GM18517 (cell line): ENCODE measurements around the gene ZNF765.
A peak's percentile ranks its signal among the peaks of the same experiment; 100 is the strongest.
"Not testable (repeated sequence)": the region's sequence is repeated elsewhere in the genome, so short reads cannot be mapped to it uniquely, and the experiment has no call there.

Experiments
- ATAC-seq: cut with Tn5 transposase; IDR thresholded peaks from one replicate; pipeline ENCODE4 v1.9.1; 2021; ENCODE audit warnings: mild to moderate bottlenecking, moderate library complexity; ENCODE audit not compliant: unreplicated experiment

Gene ZNF765

DNA sequence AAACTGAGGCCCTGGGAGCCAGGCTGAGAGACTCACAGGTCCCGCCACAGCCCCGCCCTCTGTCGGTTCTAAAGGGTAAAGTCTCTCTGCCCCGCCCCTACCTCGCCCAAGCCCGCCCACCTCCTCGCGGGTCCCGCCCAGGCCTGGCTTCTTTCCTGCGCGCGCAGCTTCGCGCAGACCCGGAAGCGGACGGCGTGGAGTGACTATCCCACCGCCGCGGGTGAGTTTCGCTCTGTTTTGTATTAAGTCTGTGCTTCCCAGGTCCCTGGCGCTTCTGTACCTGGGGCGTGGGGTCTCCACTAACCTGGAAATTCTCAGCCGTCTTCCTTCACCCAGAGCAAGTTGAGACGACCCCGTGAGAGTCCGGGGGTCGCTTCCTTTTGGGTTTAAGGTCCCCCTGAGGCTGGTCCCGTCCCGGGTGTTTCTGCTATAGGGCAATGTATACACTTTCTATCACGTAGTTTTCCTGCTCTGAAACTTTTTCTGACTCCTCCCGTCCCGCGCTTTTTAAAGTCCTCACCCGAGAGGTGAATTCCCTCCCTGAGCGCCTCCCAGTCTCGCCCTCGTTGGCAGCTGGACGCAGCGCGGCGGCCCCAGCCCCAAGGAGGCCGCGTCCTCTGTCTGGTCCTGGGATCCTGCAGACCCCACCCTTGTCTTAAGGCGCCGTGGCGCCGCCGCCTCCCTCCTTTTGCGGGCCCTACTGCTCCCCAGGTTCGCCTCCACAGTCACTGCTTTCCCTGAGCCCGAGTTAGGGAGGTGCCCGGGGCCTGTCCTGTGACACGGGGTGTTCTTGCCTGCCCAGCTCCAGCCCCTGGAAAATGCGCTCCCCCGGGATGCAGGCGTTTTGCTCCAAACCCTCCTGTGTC lies at the start of gene ZNF765:
Gene ZNF765 (plus strand): TSS at position 176 of the 866 bp plus-strand sequence. CDS start 2,867 bp downstream, outside the sequence.
- ATAC-seq: peak; percentile 76

DNA sequence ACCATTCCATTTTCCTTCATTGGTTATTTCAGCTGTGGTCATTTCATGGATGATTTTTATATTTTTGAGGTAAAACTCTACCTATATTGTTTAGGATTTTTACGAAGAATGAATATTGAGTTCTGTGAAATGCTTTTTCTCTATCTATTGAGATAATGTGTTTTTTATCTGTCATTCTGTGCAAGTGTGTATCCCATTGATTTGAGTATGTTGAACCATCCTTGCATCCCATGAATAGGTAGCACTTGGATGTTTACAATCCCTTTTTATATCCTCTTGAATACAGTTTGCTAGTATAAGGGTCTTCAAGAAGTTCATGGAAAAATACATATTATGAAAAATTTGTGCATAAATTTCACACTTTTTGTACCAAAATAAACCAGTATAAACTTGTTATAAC lies 39.2 kb upstream of the ZNF765 start:
- ATAC-seq: no peak

DNA sequence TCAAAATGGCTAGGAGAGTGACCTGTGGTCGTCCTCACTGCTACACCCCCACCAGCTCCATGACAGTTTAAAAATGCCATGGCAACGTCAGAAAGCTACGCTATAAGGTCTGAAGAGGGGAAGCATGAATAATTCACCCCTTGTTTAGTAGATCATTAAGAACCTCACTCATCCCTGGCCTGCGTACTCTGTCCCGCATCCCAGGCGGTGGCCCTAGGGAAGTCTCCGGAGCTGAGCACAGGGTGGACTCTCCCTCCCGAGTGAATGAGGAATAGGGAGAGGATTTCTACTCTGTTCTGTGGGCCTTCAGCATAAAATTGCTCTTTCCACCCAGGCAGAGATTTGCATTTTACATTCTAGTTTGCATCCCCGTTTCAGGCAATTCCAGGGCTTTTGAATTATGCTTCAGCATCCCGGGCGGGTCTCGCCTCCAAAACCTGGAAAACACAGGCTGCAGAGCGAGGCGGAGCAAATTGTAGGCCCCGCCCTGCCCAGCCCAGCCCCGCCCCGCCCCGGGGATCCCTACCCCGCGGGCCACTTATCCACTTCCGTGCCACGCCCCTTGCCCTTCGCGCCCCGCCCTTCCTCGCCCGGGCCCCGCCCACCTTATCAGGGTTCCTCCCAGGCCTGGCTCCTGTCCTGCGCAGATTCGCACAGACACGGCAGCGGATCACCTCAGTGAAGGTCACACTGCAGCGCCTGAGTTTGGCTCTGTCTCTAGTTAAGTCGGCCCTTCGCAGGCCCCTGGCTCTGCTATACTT lies 36.9 kb upstream of the ZNF765 start:
- ATAC-seq: no peak

DNA sequence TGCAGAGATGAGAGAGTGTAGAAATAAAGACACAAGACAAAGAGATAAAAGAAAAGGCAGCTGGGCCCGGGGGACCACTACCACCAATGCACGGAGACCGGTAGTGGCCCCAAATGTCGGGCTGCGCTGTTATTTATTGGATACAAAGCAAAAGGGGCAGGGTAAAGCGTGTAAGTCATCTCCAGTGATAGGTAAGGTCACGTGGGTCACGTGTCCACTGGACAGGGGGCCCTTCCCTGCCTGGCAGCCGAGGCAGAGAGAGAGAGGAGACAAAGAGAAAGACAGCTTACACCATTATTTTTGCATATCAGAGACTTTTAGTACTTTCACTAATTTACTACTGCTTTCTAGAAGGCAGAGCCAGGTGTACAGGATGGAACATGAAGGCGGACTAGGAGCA lies 34.9 kb upstream of the ZNF765 start:
- not testable (repeated sequence) for ATAC-seq

DNA sequence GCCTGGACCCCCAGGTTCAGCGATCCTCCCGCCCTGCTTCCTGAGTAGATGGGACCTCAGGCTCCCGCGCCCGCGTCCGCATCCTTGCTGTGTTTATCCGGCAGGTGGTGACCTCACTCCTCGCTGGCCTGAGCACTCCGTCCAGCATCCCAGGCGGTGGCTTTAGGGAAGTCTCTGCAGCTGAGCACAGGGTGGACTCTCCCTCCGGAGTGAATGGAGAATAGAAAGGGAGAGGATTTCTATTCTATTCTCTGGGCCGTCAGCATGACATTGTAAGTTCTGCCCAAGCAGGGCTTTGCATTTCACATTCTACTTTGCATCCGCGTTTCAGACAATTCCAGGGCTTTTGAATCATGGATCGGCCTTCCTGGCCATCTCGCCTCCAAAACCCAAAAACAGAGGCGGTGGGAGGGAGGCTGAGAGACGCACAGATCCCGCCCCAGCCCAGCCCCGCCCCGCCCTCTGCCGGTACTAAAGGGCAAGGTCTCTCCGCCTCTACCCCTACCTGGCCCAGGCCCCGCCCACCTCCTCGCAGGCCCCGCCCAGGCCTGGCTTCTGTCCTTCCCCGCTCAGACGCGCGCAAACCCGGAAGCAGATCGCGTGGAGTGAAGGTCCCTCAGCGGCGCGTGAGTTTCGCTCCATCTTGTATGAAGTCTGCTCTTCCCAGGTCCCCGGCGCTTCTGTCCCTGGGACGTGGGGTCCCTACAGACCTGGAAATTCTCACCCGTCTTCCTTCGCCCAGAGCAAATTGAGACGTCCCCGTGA lies 29.6 kb upstream of the ZNF765 start, which contains the start of gene ZNF525:
Gene ZNF525 (plus strand): TSS at position 572 of the 765 bp plus-strand sequence. CDS start 6,577 bp downstream, outside the sequence.
- peak; percentile 72 for ATAC-seq

DNA sequence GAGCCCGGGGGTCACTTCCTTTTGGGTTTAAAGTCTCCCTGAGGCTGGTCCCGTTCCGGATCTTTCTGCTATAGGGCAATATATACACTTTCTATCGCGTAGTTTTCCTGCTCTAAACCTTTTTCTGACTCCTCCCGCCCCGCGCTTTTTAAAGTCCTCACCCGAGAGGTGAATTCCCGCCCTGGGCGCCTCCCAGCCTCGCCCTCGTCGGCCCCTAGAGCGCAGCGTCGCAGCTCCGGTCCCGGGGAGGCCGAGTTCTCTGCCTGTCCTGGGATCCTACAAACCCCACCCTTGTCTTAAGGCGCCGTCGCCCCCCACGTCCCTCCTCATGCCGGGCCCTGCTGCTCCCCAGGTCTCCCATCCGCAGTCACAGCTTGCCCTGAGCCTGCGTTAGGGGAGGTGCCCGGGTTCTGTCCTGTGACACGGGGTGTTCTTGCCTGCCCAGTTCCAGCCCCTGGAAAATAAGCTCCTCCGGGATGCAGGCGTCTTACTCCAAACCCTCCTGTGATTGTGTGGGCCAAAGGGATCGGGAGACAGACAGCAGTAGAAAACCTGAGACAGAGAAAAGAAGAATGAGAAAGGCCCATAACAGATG lies 29.0 kb upstream of the ZNF765 start:
- peak; percentile 36 for ATAC-seq

DNA sequence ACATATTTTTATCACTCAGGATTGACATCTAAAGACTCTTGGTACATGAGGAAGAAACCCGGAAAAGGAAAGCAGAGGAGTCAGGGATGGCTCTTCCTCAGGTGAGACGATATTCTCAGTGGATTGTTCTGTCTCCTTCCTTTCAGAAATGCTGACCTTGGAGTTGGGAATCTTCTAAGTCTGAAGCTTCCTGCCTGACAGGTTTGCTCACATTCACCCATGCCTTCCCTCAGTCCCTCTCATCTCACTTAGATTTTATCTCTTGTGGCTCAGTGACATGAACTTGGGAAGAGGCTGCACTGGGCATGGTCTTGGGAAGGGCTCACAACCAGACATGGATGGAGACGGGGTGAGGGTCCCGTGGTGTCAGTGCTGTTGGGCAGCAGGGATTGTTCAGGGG lies 22.8 kb upstream of the ZNF765 start:
- ATAC-seq: no peak

DNA sequence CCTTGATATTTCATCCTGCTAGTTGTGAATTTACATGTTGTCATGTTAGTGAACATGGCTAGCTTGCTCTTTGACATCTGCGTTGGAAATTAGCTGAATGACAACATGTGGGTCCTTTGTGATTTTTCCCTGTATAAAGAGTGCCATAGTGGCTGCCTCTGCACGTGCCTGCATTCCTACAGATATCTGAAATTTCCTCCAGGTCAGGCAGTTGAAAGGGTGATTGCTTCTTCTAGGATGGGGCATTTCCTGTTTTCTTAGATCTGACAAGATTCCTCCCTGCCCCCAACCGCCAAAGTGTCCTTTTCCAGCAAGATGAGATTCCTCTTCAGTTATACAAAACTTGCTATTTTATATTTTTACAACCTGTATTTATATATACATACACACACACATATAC lies 20.7 kb upstream of the ZNF765 start:
- ATAC-seq: no peak

DNA sequence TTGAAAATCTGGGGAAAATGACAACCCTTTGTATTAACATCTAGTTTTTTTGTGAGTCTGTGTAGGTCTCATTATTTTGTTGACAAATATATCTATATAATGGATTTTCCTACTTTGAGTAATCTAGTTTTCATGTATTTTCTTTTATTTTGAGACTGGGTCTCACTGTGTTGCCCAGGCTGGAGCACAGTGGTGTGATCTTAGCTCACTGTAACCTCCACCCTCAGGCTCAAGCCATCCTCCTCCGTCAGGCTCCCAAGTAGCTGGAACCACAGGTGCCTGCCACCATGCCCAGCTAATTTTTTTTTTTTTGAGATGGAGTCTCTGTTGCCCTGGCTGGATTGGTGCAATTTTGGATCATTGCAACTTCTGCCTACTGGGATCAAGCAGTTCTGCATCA lies 20.2 kb upstream of the ZNF765 start:
- no peak for ATAC-seq

DNA sequence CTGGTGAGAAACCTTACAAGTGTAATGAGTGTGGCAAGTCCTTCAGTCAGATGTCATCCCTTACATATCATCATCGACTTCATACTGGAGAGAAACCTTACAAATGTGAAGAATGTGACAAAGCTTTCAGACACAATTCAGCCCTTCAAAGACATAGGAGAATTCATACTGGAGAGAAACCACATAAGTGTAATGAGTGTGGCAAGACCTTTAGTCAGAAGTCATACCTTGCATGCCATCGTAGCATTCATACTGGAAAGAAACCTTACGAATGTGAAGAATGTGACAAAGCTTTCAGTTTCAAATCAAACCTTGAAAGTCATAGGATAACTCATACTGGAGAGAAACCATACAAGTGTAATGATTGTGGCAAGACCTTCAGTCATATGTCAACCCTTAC lies 13.6 kb upstream of the ZNF765 start:
- no peak for ATAC-seq

DNA sequence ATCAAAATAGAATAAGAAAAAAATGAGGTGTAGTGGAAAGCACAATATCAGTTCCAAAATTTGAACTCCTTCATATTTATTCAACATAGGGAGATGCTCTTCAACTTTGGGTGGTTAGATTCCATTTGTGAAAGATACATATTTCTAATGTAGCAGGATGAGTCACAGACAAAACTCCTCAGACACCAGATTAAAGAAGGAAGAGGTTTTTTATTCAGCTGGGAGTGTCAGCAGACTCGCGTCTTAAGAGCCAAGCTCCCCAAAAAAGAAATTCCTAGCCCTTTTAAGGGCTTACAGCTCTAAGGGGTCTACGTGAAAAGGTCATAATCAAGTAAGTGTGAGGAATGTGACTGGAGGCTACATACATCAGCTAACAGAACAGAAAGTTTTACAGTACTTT lies 6.8 kb upstream of the ZNF765 start:
- ATAC-seq: no peak

DNA sequence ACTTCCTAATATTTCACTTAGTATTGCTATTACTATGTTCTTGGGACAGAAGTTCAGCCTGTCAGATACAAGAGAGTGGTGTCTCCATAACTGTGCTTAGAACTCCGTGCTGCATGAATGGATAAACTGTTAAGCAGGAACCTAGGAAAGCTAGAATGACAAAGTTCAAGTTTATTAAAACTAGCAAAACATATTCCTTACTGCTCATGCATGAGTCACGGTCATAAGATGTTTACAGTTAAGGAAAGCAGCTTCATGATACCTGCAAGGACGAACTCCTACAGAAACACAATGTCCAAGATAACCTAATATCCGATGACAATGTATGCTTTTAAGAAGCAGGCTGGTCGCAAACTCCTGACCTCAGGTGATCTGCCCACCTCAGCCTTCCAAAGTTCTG lies 6.0 kb upstream of the ZNF765 start:
- no peak for ATAC-seq

DNA sequence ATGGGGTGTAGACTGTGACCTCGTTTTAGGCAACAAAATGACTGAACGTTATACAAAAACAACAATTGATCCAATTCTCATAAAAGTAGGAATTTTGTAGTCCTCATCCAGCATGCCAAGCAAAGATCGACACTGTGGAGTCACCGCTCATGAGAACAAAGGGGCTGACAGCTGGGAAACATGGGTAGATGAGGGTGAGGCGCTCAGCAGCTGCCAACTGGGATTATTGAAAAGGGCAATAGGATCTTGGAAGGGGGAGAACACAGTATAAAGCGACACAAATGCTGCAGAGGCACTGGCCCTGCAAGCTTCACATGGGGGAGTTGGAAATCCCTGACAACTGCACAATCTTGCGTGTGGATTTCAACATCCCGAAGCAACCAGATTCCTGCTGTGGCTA lies 5.4 kb upstream of the ZNF765 start:
- no peak for ATAC-seq

DNA sequence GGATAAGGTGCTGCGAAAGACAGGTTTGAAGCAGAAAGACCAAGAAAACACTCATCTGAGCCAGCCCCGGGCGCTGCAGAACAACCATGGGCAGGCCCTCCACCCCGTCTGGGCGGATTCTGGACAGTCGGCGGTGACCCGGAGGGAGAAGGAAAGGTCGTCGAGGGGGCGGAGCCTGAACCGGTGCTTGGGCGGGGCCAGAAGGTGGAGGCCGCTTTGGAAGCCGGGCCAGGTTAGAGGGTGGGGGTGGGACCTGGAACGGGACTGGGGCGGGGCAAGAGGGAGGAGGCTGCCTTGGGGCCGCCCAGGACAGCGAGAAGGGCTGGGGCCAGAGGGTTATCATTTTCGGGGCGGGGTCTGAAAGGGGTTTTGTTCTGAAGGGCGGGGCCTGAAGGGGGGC lies 5.0 kb upstream of the ZNF765 start:
- ATAC-seq: no peak

DNA sequence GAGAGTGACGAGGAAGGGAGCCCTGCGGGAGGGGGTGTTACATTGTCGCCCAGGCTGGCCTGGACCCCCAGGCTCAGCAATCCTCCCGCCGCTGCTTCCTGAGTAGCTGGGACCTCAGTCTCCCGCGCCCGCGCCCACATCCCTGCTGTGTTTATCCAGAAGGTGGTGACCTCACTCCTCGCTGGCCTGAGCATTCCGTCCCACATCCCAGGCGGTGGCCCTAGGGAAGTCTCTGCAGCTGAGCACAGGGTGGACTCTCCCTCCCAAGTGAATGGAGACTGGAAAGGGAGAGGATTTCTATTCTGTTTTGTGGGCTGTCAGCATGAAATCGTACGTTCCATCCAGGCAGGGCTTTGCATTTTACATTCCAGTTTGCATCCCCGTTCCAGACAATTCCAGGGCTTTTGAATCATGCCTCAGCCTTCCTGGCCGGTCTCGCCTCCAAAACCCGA lies 401 bp upstream of the ZNF765 start:
- no peak for ATAC-seq

DNA sequence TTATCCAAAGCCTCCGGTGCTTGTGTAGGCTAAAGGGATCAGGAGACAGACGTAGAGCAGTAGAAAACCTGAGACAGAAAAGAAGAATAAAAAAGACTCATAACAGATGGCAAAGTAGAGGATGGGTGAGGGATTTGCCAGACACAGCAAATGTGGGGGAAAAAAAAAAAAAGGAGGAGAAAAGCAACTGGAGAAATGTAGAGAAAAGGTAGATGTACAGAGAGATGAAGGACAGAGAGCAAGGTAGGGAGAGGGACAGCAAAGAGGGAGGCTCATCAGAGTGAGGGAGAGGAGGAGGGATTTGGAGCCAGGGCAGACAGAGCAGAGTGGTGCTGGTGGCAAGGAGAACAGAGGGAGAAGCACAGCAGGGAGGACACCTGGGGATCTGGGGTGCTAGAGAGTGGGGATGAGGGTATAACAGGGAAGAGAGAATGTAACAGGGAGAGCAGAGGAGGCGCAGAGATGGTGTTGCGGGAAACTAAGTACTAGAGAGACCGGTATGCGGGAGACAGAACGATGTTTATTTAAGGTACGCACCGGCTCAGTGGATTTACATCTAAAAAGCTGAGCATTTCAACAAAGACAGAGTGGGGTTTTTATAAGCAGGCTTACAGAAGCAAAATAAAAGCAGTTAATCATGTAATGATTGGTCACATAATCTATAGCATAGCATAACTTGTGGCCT lies 1.0 kb downstream of the ZNF765 start:
- ATAC-seq: not testable (repeated sequence)

DNA sequence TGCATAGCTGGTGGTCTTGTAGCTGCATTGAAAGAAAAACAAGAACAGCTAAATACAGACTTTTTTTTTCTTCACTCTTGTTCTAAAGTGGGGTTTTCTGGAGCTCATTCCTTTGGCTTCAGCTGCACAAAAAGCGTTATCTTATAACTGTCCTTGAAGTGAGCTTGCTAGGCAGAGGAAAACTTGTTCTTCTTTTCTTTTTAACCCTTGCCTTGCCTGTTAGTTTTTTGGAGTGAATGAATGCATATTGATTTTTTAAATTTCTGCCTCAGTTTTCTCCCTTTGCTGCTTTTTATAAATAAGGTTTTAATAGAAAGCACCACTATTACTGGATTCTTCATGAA lies 1.5 kb downstream of the ZNF765 start:
- ATAC-seq: no peak

DNA sequence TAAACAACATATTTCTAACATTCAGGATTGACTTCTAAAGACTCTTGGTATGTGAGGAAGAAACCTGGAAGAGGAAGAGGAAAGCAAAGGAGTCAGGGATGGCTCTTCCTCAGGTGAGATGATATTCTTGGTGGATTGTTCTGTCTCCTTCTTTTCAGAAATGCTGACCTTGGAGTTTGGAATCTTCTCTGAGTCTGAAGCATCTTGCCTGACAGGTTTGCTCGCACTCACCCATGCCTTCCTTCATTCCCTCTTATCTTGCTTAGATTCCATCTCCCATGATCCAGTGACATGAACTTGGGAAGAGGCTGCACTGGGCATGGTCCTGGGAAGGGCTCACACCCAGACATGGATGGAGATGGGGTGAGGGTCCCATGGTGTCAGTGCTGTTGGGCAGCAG lies 3.0 kb downstream of the ZNF765 start:
- not testable (repeated sequence) for ATAC-seq

DNA sequence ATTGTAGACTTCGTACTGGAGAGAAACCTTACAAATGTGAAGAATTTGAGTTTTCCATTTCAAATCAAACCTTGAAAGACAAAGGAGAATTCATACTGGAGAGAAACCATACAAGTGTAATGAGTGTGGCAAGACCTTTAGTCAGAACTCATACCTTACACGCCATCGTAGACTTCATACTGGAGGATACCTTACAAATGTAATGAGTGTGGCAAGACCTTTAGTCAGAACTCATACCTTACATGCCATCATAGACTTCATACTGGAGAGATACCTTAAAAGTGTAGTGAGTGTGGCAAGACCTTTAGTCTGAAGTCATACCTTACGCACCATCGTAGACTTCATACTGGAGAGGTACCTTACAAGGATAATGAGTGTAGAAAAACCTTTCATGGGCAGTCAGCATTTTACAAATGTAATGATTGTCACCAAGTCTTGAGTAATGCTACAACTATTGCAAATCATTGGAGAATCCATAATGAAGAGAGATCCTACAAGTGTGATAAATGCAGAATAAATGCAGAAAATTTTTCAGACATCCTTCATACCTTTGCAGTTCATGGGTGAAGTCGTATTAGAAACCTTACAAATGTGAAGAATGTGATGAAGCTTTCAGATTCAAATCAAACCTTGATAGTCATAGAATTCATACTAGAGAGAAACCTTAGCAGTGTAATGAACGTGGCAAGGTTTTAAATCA lies 14.7 kb downstream of the ZNF765 start:
- no peak for ATAC-seq
